Thyroid gland (tissue), 4 donors: Measurements from ENCODE around the gene MOB3A. TPM values are rescaled to one million over a fixed set of nuclear protein-coding genes. Genes with fewer than 3 reads are reported as not detected.

Experiments used
- DNase-seq, 2 donors: peaks; one replicate each; pipeline ENCODE4 v3.0.0-alpha.2; 2019
- H3K27ac ChIP-seq, 3 donors: fragments of 200-600 bp; sonication (generic); 1 replicate in 2 of 3; 2 replicates in 1 of 3; pipeline ENCODE4 v1.5.1; 2016 to 2019; ENCODE audit warnings: mild to moderate bottlenecking in 1 of 3, moderate library complexity in 1 of 3
- H3K27me3 ChIP-seq: fragments of 200-600 bp; sonication (generic); one replicate; pipeline ENCODE4 v1.5.1; 2019
- H3K36me3 ChIP-seq, 2 donors: fragments of 200-600 bp; sonication (generic); one replicate each; pipeline ENCODE4 v1.5.1; 2016 to 2019
- H3K4me1 ChIP-seq, 2 donors: fragments of 200-600 bp; sonication (generic); one replicate each; pipeline ENCODE4 v1.5.1; 2017 to 2019
- H3K4me3 ChIP-seq, 3 donors: fragments of 200-600 bp; sonication (generic); replicated peaks in 1 of 3; 1 replicate in 2 of 3; 2 replicates in 1 of 3; pipeline ENCODE4 v1.5.1; 2016; ENCODE audit warnings: mild to moderate bottlenecking in 1 of 3
- H3K9me3 ChIP-seq: fragments of 200-600 bp; sonication (generic); one replicate; pipeline ENCODE4 v1.5.1; 2017
- CTCF ChIP-seq, 6 experiments: fragments of 200-600 bp in 3 of 6; fragments of 450-650 bp in 3 of 6; sonication (generic) in 3 of 6; IDR thresholded peaks; one replicate each; pipeline ENCODE4 v1.5.1; 2016 to 2019; ENCODE audit warnings: antibody characterized with exemption in 6 of 6, mild to moderate bottlenecking in 2 of 6, inconsistent platforms in 1 of 6, moderate library complexity in 1 of 6
- POLR2A ChIP-seq, 2 donors: fragments of 450-650 bp; IDR thresholded peaks; one replicate each; pipeline ENCODE4 v1.6.1; 2017; ENCODE audit warnings: antibody characterized with exemption in 2 of 2, mild to moderate bottlenecking in 2 of 2, moderate library complexity in 1 of 2
- WGBS, 2 donors: methylation state at CpG; one replicate each; pipeline ENCODE4 v1.1.5; 2017; 5-methylcytosine and 5-hydroxymethylcytosine counted together
- intact Hi-C: fragments of 100-400 bp; cut with DNase I; formaldehyde crosslinking; loops from one replicate; pipeline ENCODE4 v1.15.1; 2023
- total RNA-seq, 4 donors: library from RNA; depleted of rRNA; stranded (reverse); fragments of >200 nt; gene quantifications; one replicate each; pipeline ENCODE4 v1.2.3, GENCODE V29; 2016

Gene MOB3A
- total RNA-seq, 4 donors from 2014 or later: 18.5 to 40.4 (median 26.6) TPM

- Histone ChIP-seq H3K9me3 (no peaks in the 10 kb centered on the region), H3K27me3 (no peaks in the 10 kb centered on the region), H3K4me3 (no peak overlapping the region), H3K27ac (peak overlapping the region in 2 of 3 donors; percentile 85 to 97), H3K36me3 (peaks cover 50 to 54% of the 10 kb centered on the region in 2 donors), H3K4me1 (peaks cover 43 to 60% of the 10 kb centered on the region in 2 donors)
- peak in 1 of 2 donors; percentile 6 for DNase-seq
- TF ChIP-seq POLR2A (IDR thresholded peaks at IDR 0.05) (no peak), CTCF (IDR thresholded peaks at IDR 0.05) (no peak)
- intact Hi-C loops: no loop called here
- WGBS, 2 donors: 93 to 96% methylated on average over 3 to 9 of the region's 20 CpGs
Observed at GRCh38 chr19:2039959-2040646, 56.0 kb downstream of the MOB3A start.

GRCh38 chr19:2039089-2039958 is 56.8 kb downstream of the MOB3A start:
- no peak for TF ChIP-seq CTCF (IDR thresholded peaks at IDR 0.05)
- TF ChIP-seq POLR2A (IDR thresholded peaks at IDR 0.05): no peak
- H3K27ac ChIP-seq: peak overlapping the region in 1 of 3 donors; percentile 85
- WGBS, 2 donors: 88 to 92% methylated on average over 15 to 18 of the region's 30 CpGs
- H3K9me3 ChIP-seq: no peaks in the 10 kb centered on the region
- DNase-seq: peak in 1 of 2 donors; percentile 11
- H3K4me1 ChIP-seq: peaks cover 38 to 52% of the 10 kb centered on the region in 2 donors
- no peak overlapping the region for H3K4me3 ChIP-seq
- peaks cover 50 to 52% of the 10 kb centered on the region in 2 donors for H3K36me3 ChIP-seq
- intact Hi-C loops: no loop called here
- no peaks in the 10 kb centered on the region for H3K27me3 ChIP-seq

- Histone ChIP-seq H3K36me3 (peaks cover 49 to 51% of the 10 kb centered on the region in 2 donors), H3K9me3 (no peaks in the 10 kb centered on the region), H3K27me3 (no peaks in the 10 kb centered on the region), H3K4me3 (no peak overlapping the region), H3K27ac (peak overlapping the region in 1 of 3 donors; percentile 5), H3K4me1 (peaks cover 33 to 48% of the 10 kb centered on the region in 2 donors)
- intact Hi-C loops: no loop called here
- peak in 1 of 2 donors; percentile 6 for DNase-seq
- WGBS, 2 donors: 91 to 93% methylated on average over 34 to 44 of the region's 44 CpGs
- TF ChIP-seq CTCF (IDR thresholded peaks at IDR 0.05) (no peak), POLR2A (IDR thresholded peaks at IDR 0.05) (no peak)
Observed at GRCh38 chr19:2038284-2039088, 57.6 kb downstream of the MOB3A start.

GRCh38 chr19:2037651-2038255 is 58.4 kb downstream of the MOB3A start:
- H3K4me3 ChIP-seq: no peak overlapping the region
- H3K27me3 ChIP-seq: no peaks in the 10 kb centered on the region
- peak; percentile 83 to 88 for DNase-seq
- peaks cover 42 to 45% of the 10 kb centered on the region in 2 donors for H3K36me3 ChIP-seq
- TF ChIP-seq CTCF (IDR thresholded peaks at IDR 0.05) (no peak), POLR2A (IDR thresholded peaks at IDR 0.05) (no peak)
- no peaks in the 10 kb centered on the region for H3K9me3 ChIP-seq
- intact Hi-C loops: no loop called here
- H3K4me1 ChIP-seq: peaks cover 28 to 47% of the 10 kb centered on the region in 2 donors
- peak overlapping the region in 2 of 3 donors; percentile 5 to 45 for H3K27ac ChIP-seq
- WGBS, 2 donors: 52 to 56% methylated on average over 24 of the region's 24 CpGs
